Measurements from ENCODE around the gene ARFGAP1. TPM values are rescaled to one million over a fixed set of nuclear protein-coding genes. Genes with fewer than 3 reads are reported as not detected.

Gene ARFGAP1
- polyA plus RNA-seq, 2 of the 4 experiments (the other 2 are of a cell fraction) = 41.0 to 106 TPM

- ChIA-PET POLR2A (no interaction called here), CTCF (interaction anchor here (0.8 to 30.4 kb wide), 7 partner anchors 13 to 238 kb away, joined by 3 to 401 read pairs (median 6); no protein-coding TSS in a partner anchor)
These were observed 21.4 kb downstream of the ARFGAP1 start for GRCh38 chr20:63293871-63294535.

GRCh38 chr20:63294536-63294900, 21.9 kb downstream of the ARFGAP1 start:
- H3K4me3 ChIP-seq = no peak overlapping the region
- H3K27ac ChIP-seq = peak overlapping the region in 1 of 2 experiments; percentile 77; a peak in 2 of 6 replicates
- POLR2A ChIA-PET = no interaction called here
- ATAC-seq = no peak
- H3K4me1 ChIP-seq = peaks cover 23% of the 10 kb centered on the region; the same call in 2 of the 3 replicates
- no peak for FAIRE-seq
- CTCF ChIA-PET = interaction anchor here (0.8 to 30.4 kb wide), 8 partner anchors 14 to 680 kb away, joined by 3 to 401 read pairs (median 6); no protein-coding TSS in a partner anchor
- no peak overlapping the region for H3K4me2 ChIP-seq
- TF ChIP-seq JUN (IDR thresholded peaks at IDR 0.05) (no peak), POLR2A (IDR thresholded peaks at IDR 0.05; ENCODE audit: low read length) (no peak), ZC3H11A (IDR thresholded peaks at IDR 0.05) (no peak), MAFK (IDR thresholded peaks at IDR 0.05; ENCODE audit: partially characterized antibody) (no peak), ZFP36 (IDR thresholded peaks at IDR 0.05; ENCODE audit: borderline replicate concordance, partially characterized antibody) (no peak), JUNB (IDR thresholded peaks at IDR 0.05) (no peak), USF2 (IDR thresholded peaks at IDR 0.05) (no peak), SMC3 (IDR thresholded peaks at IDR 0.05) (no peak), FOSL2 (IDR thresholded peaks at IDR 0.05) (no peak), FOSL2 (CRISPR knock-in tag; IDR thresholded peaks at IDR 0.05) (no peak), HOXB5 (CRISPR knock-in tag; IDR thresholded peaks at IDR 0.05) (no peak), CBX2 (IDR thresholded peaks at IDR 0.05; ENCODE audit: borderline replicate concordance, low read depth) (no peak), EP300 (IDR thresholded peaks at IDR 0.05) (no peak), ATOH8 (CRISPR knock-in tag; IDR thresholded peaks at IDR 0.05; ENCODE audit: low read depth) (no peak), ESRRA (IDR thresholded peaks at IDR 0.05; ENCODE audit: borderline replicate concordance, low read length) (no peak), CEBPB (IDR thresholded peaks at IDR 0.05) (no peak)
- no peaks in the 10 kb centered on the region for H3K9me3 ChIP-seq
- no peak for DNase-seq (ENCODE audit: low read depth in 1 of 2, low spot score in 1 of 2)
- WGBS (ENCODE audit: missing lambda C conversion rate) = 92% methylated on average over 9 of the region's 12 CpGs

More at GRCh38 chr20:63293871-63294535, 21.4 kb downstream of the ARFGAP1 start:
- FAIRE-seq = no peak
- TF ChIP-seq USF2 (IDR thresholded peaks at IDR 0.05) (no peak), ZFP36 (IDR thresholded peaks at IDR 0.05; ENCODE audit: borderline replicate concordance, partially characterized antibody) (no peak), RNF2 (IDR thresholded peaks at IDR 0.05; ENCODE audit: borderline replicate concordance, low read depth) (no peak), TFCP2L1 (CRISPR knock-in tag; IDR thresholded peaks at IDR 0.05) (no peak), MAZ (IDR thresholded peaks at IDR 0.05; ENCODE audit: borderline replicate concordance, low read depth, low read length) (no peak), FOXS1 (CRISPR knock-in tag; IDR thresholded peaks at IDR 0.05) (no peak), ZC3H11A (IDR thresholded peaks at IDR 0.05) (no peak), BCL3 (IDR thresholded peaks at IDR 0.05) (no peak), CBX8 (IDR thresholded peaks at IDR 0.05) (no peak), TP53 (CRISPR knock-in tag; IDR thresholded peaks at IDR 0.05) (no peak), MYC (IDR thresholded peaks at IDR 0.05; ENCODE audit: borderline replicate concordance, low read length) (no peak), NPAS2 (CRISPR knock-in tag; IDR thresholded peaks at IDR 0.05; ENCODE audit: borderline replicate concordance) (no peak), HEYL (CRISPR knock-in tag; IDR thresholded peaks at IDR 0.05) (no peak), CBX2 (IDR thresholded peaks at IDR 0.05; ENCODE audit: borderline replicate concordance, low read depth) (no peak)
- Histone ChIP-seq H3K4me3 (no peak overlapping the region), H3K4me1 (peaks cover 23% of the 10 kb centered on the region; the same call in 2 of the 3 replicates), H3K27ac (peak overlapping the region in 1 of 2 experiments; percentile 77; a peak in 2 of 6 replicates), H3K4me2 (no peak overlapping the region), H3K9me3 (no peaks in the 10 kb centered on the region)
- no peak for ATAC-seq
- no peak for DNase-seq (ENCODE audit: low read depth in 1 of 2, low spot score in 1 of 2)
- 88% methylated on average over 7 of the region's 22 CpGs for WGBS (ENCODE audit: missing lambda C conversion rate)
